T-cell (primary cell): Measurements from ENCODE around the gene SLC9A5. TPM values are rescaled to one million over a fixed set of nuclear protein-coding genes. Genes with fewer than 3 reads are reported as not detected.
A peak's percentile ranks its signal among the peaks of the same experiment; 100 is the strongest.

ENCODE experiments used
- ATAC-seq, 4 experiments: fragments of 200-7000 bp in 3 of 4; fragments of 150-1000 bp in 1 of 4; cut with Tn5 transposase; replicated peaks in 1 of 4; 1 replicate in 3 of 4; 2 replicates in 1 of 4; pipeline ENCODE4 v1.10.0; 2021; ENCODE audit warnings: moderate library complexity in 3 of 4, mild to moderate bottlenecking in 2 of 4, moderate number of reproducible peaks in 1 of 4
- CTCF ChIA-PET, 2 donors: fragments of 300-600 bp; sonication (Branson Sonifier 250); formaldehyde crosslinking; loops; one replicate each; lab custom pipeline; 2022; ENCODE audit warnings: antibody characterized with exemption in 2 of 2; lab: Charles Lee
- POLR2A ChIA-PET, 2 donors: fragments of 300-600 bp; sonication (Branson Sonifier 250); formaldehyde crosslinking; loops; one replicate each; lab custom pipeline; 2022; ENCODE audit warnings: antibody characterized with exemption in 2 of 2; lab: Charles Lee
- DNase-seq, 35 experiments: peaks; one replicate each; pipeline versions ENCODE4 v3.0.0 to v3.0.0-alpha.2; 2013 to 2023
- H3K27ac ChIP-seq: one replicate; pipeline ENCODE4 v1.5.1; 2013; ENCODE audit warnings: low read length
- H3K27me3 ChIP-seq, 2 experiments: replicated peaks in 1 of 2; 1 replicate in 1 of 2; 2 replicates in 1 of 2; pipeline versions ENCODE4 v1.6.1 to v1.7.0; 2013; ENCODE audit warnings: low read length in 1 of 2, mixed read lengths in 1 of 2; ENCODE audit not compliant: control insufficient read depth in 2 of 2, insufficient read depth in 2 of 2; ENCODE audit errors: extremely low read depth in 1 of 2
- H3K36me3 ChIP-seq, 2 donors: 1 replicate in 1 of 2; 2 replicates in 1 of 2; pipeline versions ENCODE4 v1.6.1 to v1.7.0; 2013; ENCODE audit warnings: low read length in 1 of 2; ENCODE audit not compliant: control insufficient read depth in 2 of 2, insufficient read depth in 1 of 2; ENCODE audit errors: extremely low read depth in 1 of 2
- H3K4me1 ChIP-seq, 2 experiments: 1 replicate in 1 of 2; 2 replicates in 1 of 2; pipeline versions ENCODE4 v1.6.1 to v1.7.0; 2013; ENCODE audit warnings: low read length in 2 of 2, mixed read lengths in 1 of 2; ENCODE audit not compliant: insufficient read depth in 2 of 2, control insufficient read depth in 1 of 2; ENCODE audit errors: extremely low read depth in 1 of 2
- H3K4me3 ChIP-seq, 2 donors: 1 replicate in 1 of 2; 2 replicates in 1 of 2; pipeline versions ENCODE4 v1.5.1 to v1.7.0; 2013; ENCODE audit warnings: mild to moderate bottlenecking in 2 of 2, low read length in 1 of 2, moderate library complexity in 1 of 2; ENCODE audit not compliant: control insufficient read depth in 1 of 2; ENCODE audit errors: extremely low read depth in 1 of 2
- H3K9me3 ChIP-seq: 2 replicates; pipeline ENCODE4 v1.7.0; 2013
- H3K27ac Mint-ChIP-seq, 2 donors: one replicate each; pipeline ENCODE4 v1.8.0; 2020 to 2021; ENCODE audit warnings: mild to moderate bottlenecking in 2 of 2, mixed read lengths in 2 of 2
- H3K27me3 Mint-ChIP-seq, 2 donors: one replicate each; pipeline ENCODE4 v1.8.0; 2021 to 2022; ENCODE audit warnings: mixed read lengths in 2 of 2
- H3K36me3 Mint-ChIP-seq: one replicate; pipeline ENCODE4 v1.8.0; 2021; ENCODE audit warnings: mixed read lengths
- H3K4me1 Mint-ChIP-seq, 3 donors: one replicate each; pipeline ENCODE4 v1.8.0; 2020 to 2022; ENCODE audit warnings: mixed read lengths in 3 of 3, mild to moderate bottlenecking in 1 of 3
- H3K4me3 Mint-ChIP-seq, 3 donors: one replicate each; pipeline ENCODE4 v1.8.0; 2020 to 2022; ENCODE audit warnings: mild to moderate bottlenecking in 3 of 3, mixed read lengths in 3 of 3, moderate library complexity in 3 of 3
- H3K9me3 Mint-ChIP-seq, 3 donors: one replicate each; pipeline ENCODE4 v1.8.0; 2020 to 2022; ENCODE audit warnings: mixed read lengths in 3 of 3
- WGBS: methylation state at CpG from one replicate; pipeline ENCODE4 v1.1.5; 2013; ENCODE audit warnings: missing lambda C conversion rate; ENCODE audit not compliant: insufficient coverage; 5-methylcytosine and 5-hydroxymethylcytosine counted together
- total RNA-seq, 35 experiments: library from RNA in 6 of 35; stranded (reverse) in 6 of 35; fragments of 120-200 nt in 1 of 35; gene quantifications; one replicate each; pipeline versions ENCODE4 v1.2.1 to v1.2.4 and lab custom pipeline; 2013 to 2026

Gene SLC9A5
- total RNA-seq, 5 donors from 2014 or later (not counting 1 experiment from before 2014, with no cell fraction given): 1.4 to 2.3 (median 2.2) TPM

DNA sequence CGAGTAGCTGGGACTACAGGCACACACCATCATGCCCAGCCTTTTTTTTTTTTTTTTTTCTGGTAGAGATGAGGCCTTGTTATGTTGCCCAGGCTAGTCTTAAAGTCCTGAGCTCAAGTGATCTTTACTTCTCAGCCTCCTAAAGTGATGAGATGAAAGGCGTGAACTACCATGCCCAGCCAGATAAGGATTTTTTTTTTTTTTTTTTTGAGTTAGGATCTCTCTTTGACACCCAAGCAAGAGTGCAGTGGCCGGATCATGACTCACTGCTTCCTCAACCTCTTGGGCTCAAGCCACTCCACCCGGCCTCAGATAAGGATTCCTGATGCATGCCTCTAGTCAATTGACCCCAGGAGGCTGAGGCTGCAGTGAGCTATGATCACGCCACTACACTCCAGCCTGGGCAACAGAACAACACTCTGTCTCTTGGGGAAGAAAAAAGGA is 19.4 kb downstream of the SLC9A5 start:
- Histone ChIP-seq H3K4me3 (no peak overlapping the region), H3K36me3 (no peaks in the 10 kb centered on the region), H3K9me3 (no peaks in the 10 kb centered on the region), H3K4me1 (no peaks in the 10 kb centered on the region), H3K27ac (no peak overlapping the region), H3K27me3 (peaks cover 0 to 20% of the 10 kb centered on the region in 2 experiments)
- no peak for DNase-seq
- H3K27ac Mint-ChIP-seq: no peak overlapping the region
- peaks cover 5% of the 10 kb centered on the region in 2 donors for H3K27me3 Mint-ChIP-seq
- WGBS: 100% methylated on average over 1 of the region's 5 CpGs
- no peak for ATAC-seq
- CTCF ChIA-PET: interaction anchor here in 1 of 2 donors (0.7 kb wide), 1 partner anchor 124 kb away, joined by 6 read pairs; no protein-coding TSS in a partner anchor
- H3K36me3 Mint-ChIP-seq: no peaks in the 10 kb centered on the region
- no peak overlapping the region for H3K4me3 Mint-ChIP-seq
- H3K4me1 Mint-ChIP-seq: no peaks in the 10 kb centered on the region
- POLR2A ChIA-PET: interaction anchor here in 1 of 2 donors (0.6 kb wide), 1 partner anchor 28 kb away, joined by 5 read pairs; no protein-coding TSS in a partner anchor
- H3K9me3 Mint-ChIP-seq: no peaks in the 10 kb centered on the region

DNA sequence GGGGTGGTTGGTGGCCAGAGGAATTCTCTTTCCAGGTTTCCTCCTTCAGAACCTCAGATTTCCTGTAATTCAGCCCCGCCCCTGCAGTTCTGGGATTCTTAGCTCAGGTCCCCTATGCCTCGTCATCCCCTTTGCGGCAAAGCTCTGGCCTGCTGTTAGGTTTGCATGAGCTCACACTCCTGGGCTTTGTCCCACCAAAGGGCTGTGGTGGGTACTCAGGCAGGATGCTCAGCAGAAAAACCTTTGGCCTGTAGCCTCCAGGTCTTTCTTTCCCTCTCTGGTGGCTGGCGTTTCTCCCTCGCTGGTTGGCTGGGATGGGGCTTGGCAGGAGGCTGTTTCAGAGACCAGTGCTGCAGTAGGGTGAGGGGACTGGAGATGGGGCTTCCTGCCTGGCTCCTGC is 21.0 kb downstream of the SLC9A5 start:
- H3K4me3 ChIP-seq: no peak overlapping the region
- H3K27ac ChIP-seq: no peak overlapping the region
- H3K36me3 ChIP-seq: no peaks in the 10 kb centered on the region
- ChIA-PET CTCF (no interaction called here), POLR2A (no interaction called here)
- Mint-ChIP-seq H3K4me3 (no peak overlapping the region), H3K36me3 (no peaks in the 10 kb centered on the region), H3K27ac (no peak overlapping the region), H3K4me1 (no peaks in the 10 kb centered on the region), H3K27me3 (no peaks in the 10 kb centered on the region), H3K9me3 (no peaks in the 10 kb centered on the region)
- no peaks in the 10 kb centered on the region for H3K9me3 ChIP-seq
- DNase-seq (no peak), ATAC-seq (no peak)
- 80% methylated on average over 1 of the region's 5 CpGs for WGBS
- peaks cover 0 to 11% of the 10 kb centered on the region in 2 experiments for H3K27me3 ChIP-seq
- no peaks in the 10 kb centered on the region for H3K4me1 ChIP-seq

DNA sequence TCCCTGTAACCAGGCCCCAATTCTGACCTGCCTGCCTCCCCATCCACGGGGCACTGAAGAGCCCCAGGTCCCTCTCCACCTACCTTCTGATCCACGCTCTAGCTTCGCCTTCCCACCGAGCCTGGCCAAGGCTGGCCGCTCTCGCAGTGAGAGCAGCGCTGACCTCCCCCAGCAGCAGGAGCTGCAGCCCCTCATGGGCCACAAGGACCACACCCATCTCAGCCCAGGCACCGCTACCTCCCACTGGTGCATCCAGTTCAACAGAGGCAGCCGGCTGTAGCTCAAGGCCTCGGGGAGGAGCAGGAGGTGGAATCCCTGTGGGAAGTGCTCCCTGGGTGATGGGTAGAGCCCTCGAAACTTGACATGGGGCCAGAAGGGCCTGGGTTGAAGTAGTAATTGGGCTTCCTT is 22.2 kb downstream of the SLC9A5 start:
- no peak overlapping the region for H3K4me3 ChIP-seq
- WGBS: 82% methylated on average over 5 of the region's 11 CpGs
- Mint-ChIP-seq H3K4me1 (peaks cover 0 to 3% (median 3%) of the 10 kb centered on the region in 3 donors), H3K27me3 (no peaks in the 10 kb centered on the region), H3K9me3 (no peaks in the 10 kb centered on the region), H3K4me3 (no peak overlapping the region), H3K27ac (no peak overlapping the region), H3K36me3 (no peaks in the 10 kb centered on the region)
- H3K4me1 ChIP-seq: no peaks in the 10 kb centered on the region
- POLR2A ChIA-PET: interaction anchor here in 1 of 2 donors (0.6 kb wide), 1 partner anchor 14 kb away, joined by 3 read pairs; no protein-coding TSS in a partner anchor
- peaks cover 0 to 4% of the 10 kb centered on the region in 2 donors for H3K36me3 ChIP-seq
- peaks cover 0 to 2% of the 10 kb centered on the region in 2 experiments for H3K27me3 ChIP-seq
- ATAC-seq: peak in 1 of 4 experiments; percentile 11
- no peak for DNase-seq
- H3K9me3 ChIP-seq: no peaks in the 10 kb centered on the region
- CTCF ChIA-PET: no interaction called here
- H3K27ac ChIP-seq: no peak overlapping the region

GRCh38 chr16:67271446-67271845 is 22.7 kb downstream of the SLC9A5 start:
- H3K4me1 ChIP-seq: no peaks in the 10 kb centered on the region

DNA sequence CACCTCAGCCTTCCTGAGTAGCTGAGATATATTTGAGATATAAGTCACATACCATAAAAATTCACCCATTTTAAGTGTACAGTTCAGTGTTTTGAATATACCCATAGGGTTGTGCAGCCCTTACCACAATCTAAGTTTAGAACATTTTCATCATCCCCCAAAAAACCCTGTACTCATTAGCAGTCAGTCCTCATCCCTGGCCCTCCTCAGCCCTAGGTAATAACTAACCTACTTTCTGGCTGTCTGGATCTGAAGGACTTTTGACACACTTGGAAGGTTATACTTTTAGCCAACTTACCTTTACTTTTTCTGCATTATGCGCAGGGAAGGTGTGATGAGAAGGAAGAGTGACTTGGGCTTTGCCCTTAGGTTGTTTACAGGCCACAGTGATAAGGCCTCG is 26.5 kb downstream of the SLC9A5 start:
- Histone ChIP-seq H3K4me1 (peaks cover 6 to 22% of the 10 kb centered on the region in 2 experiments), H3K36me3 (peaks cover 3 to 10% of the 10 kb centered on the region in 2 donors), H3K9me3 (no peaks in the 10 kb centered on the region), H3K27me3 (no peaks in the 10 kb centered on the region), H3K4me3 (no peak overlapping the region), H3K27ac (no peak overlapping the region)
- no peaks in the 10 kb centered on the region for H3K9me3 Mint-ChIP-seq
- ATAC-seq (no peak), DNase-seq (no peak)
- ChIA-PET POLR2A (no interaction called here), CTCF (no interaction called here)
- no CpG with 5 or more reads among the region's 2 CpGs for WGBS
- no peak overlapping the region for H3K4me3 Mint-ChIP-seq
- peaks cover 9 to 18% (median 15%) of the 10 kb centered on the region in 3 donors for H3K4me1 Mint-ChIP-seq
- H3K27ac Mint-ChIP-seq: no peak overlapping the region
- no peaks in the 10 kb centered on the region for H3K27me3 Mint-ChIP-seq
- peaks cover 9% of the 10 kb centered on the region for H3K36me3 Mint-ChIP-seq

More at GRCh38 chr16:67271446-67271845, 22.7 kb downstream of the SLC9A5 start:
- Histone ChIP-seq H3K4me3 (no peak overlapping the region), H3K9me3 (no peaks in the 10 kb centered on the region), H3K27me3 (no peaks in the 10 kb centered on the region), H3K27ac (no peak overlapping the region), H3K36me3 (peaks cover 3 to 8% of the 10 kb centered on the region in 2 donors)
- Mint-ChIP-seq H3K27ac (no peak overlapping the region), H3K27me3 (no peaks in the 10 kb centered on the region), H3K4me3 (no peak overlapping the region), H3K36me3 (peaks cover 3% of the 10 kb centered on the region), H3K9me3 (no peaks in the 10 kb centered on the region), H3K4me1 (peaks cover 0 to 4% (median 3%) of the 10 kb centered on the region in 3 donors)
- CTCF ChIA-PET: no interaction called here
- WGBS: 100% methylated on average over 1 of the region's 4 CpGs
- DNase-seq (no peak), ATAC-seq (no peak)
- POLR2A ChIA-PET: no interaction called here

DNA sequence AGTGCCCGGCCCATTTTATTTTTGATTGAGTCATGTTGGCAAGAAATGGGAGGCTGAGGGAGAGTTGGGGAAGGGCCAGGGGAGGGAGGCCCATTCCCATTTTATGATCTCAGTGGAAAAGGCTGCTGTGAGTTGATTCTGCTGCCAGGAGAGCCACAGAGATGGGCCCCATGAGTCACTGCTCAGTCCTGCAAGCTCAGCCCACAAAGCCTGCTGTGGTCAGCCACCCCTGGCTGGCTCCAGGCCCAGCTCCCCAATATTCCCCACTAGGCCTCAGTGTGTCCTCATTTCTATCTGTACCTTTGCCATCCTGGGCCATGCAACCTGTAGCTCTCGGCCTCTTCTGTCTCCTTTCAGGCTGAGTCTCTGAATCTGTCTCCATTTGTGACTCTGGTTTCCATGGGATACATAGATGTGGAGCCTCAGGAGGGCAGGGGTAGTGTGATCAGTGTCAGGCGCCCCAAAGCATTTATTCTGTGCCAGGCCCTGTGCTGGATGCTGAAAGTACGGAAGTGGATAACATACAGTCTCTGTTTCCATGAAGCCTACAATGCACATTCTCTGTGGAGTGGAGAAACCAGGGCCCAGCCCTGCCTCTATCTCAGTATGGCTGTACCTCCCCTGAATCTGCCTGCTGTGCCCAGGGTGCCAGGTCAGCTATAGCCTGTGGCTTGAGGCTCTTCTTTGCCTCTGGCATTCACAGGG is 28.7 kb downstream of the SLC9A5 start:
- CTCF ChIA-PET: no interaction called here
- no peak overlapping the region for H3K27ac ChIP-seq
- H3K27me3 Mint-ChIP-seq: no peaks in the 10 kb centered on the region
- H3K9me3 ChIP-seq: no peaks in the 10 kb centered on the region
- POLR2A ChIA-PET: no interaction called here
- peaks cover 9 to 19% (median 16%) of the 10 kb centered on the region in 3 donors for H3K4me1 Mint-ChIP-seq
- ATAC-seq (no peak), DNase-seq (no peak)
- peaks cover 9% of the 10 kb centered on the region for H3K36me3 Mint-ChIP-seq
- peaks cover 3 to 10% of the 10 kb centered on the region in 2 donors for H3K36me3 ChIP-seq
- 94% methylated on average over 4 of the region's 4 CpGs for WGBS
- H3K9me3 Mint-ChIP-seq: no peaks in the 10 kb centered on the region
- H3K4me3 ChIP-seq: no peak overlapping the region
- peaks cover 6 to 24% of the 10 kb centered on the region in 2 experiments for H3K4me1 ChIP-seq
- H3K27ac Mint-ChIP-seq: peak overlapping the region in 1 of 2 donors; percentile 58
- peak overlapping the region; percentile 43 to 53 (median 51) for H3K4me3 Mint-ChIP-seq
- H3K27me3 ChIP-seq: no peaks in the 10 kb centered on the region
